NCI-H1105 (cell line): Measurements from ENCODE around the gene ALG6.
"Not testable (repeated sequence)": the region's sequence is repeated elsewhere in the genome, so short reads cannot be mapped to it uniquely, and the experiment has no call there.

Experiments
- DNase-seq: peaks from one replicate; lab custom pipeline; 2025; lab: John Stamatoyannopoulos, UW

Gene ALG6

DNA sequence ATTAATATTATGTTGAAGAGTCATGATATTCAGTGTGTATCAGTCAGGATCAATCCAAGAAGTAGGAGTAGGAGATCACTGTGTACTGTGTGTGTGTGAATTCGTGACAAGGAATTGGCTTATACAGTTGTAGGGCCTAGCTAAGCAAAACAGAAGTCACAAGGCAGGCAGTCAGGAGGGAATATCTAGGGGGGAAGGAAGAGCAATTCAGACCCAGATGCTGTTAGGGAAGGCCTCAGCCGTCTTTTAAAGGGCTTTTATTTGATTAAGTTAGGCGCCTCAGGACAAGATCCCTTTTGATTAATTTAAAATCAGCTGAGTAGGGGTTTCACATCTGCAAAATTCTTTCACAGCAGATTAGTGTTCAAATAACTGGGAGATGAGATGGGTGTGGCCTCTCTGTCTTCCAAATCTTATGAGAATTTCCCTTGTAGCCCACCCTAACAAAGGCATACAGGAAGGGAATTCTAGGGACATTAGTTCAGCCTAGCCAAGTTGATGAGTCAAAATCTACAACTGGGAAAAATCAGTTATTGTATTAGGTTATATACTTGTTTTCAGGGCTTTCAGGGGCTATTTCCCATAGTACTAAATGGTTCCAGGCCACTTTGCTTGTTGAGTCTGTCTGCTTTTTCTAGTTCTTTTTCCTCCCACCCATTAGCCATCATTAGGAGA, 47.4 kb downstream of the ALG6 start:
- no peak for DNase-seq

- no peak for DNase-seq
Observed at GRCh38 chr1:63418101-63418500, 50.7 kb downstream of the ALG6 start.

- not testable (repeated sequence) for DNase-seq
Observed at GRCh38 chr1:63420746-63421145, 53.3 kb downstream of the ALG6 start.

GRCh38 chr1:63423649-63424048, 56.2 kb downstream of the ALG6 start:
- no peak for DNase-seq

- no peak for DNase-seq
Observed at GRCh38 chr1:63428815-63429214, 61.4 kb downstream of the ALG6 start.

DNA sequence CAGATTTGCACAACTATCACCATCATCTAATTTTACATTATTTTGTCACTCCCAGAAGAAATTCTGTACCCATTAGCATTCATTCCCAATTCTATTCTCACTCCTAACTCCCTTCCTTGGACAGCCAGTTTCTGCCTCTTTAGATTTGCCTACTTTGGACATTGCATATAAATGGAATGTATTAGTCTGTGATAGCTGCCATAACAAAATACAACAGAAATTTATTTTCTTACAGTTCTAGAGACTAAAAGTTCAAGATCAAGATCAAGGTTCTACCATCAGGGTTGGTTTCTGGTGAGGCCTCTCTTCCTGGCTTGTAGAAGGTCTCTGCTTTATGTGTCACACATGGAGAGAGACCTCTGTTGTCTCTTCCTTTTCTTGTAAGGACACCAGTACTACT, 61.9 kb downstream of the ALG6 start:
- no peak for DNase-seq

- no peak for DNase-seq
Observed at GRCh38 chr1:63435161-63435560, 67.7 kb downstream of the ALG6 start.

- DNase-seq, result no peak
Observed at GRCh38 chr1:63442141-63442475, 74.7 kb downstream of the ALG6 start.

GRCh38 chr1:63448731-63449246, 81.4 kb downstream of the ALG6 start:
- no peak for DNase-seq

DNA sequence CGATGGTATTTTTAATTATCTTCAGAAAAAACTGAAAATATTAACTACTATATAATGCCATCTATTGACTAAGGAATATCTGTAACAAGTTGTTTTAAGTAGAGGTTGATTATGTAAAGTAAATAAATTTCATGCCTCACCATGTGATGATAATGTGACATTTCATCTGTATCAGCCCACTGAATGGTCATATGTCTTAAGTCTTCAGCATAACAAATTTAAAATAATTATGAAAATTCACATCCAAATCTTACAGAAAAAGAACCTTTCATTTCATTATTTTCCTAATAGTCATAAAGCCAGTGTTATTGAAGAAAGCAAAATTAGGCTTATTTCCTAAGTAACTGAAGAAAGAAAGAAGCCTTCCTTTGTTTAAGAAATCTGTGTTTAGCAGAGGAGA, 83.0 kb downstream of the ALG6 start:
- DNase-seq, result no peak

GRCh38 chr1:63453232-63453631, 85.8 kb downstream of the ALG6 start:
- DNase-seq, result no peak

- DNase-seq, result no peak
Observed at GRCh38 chr1:63454269-63454668, 86.8 kb downstream of the ALG6 start.

DNA sequence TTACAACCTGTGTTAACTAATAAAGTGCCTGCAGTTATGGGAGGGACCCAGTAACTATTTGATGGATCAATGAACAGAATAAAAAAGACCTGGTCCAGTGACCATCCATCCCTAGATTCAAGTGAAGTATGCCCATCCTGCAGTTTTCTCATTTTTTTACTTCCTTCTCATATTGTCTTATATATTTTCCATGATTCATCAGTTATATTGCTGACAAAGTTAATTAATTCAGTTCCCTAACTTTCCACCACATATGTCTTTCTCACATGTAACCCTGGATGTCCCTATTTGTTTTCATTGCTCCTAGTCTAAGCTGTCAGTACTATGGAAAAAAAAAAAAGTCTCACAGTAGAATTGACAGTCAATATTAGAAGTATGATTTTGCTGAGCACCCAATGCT, 91.3 kb downstream of the ALG6 start:
- DNase-seq, result no peak

DNA sequence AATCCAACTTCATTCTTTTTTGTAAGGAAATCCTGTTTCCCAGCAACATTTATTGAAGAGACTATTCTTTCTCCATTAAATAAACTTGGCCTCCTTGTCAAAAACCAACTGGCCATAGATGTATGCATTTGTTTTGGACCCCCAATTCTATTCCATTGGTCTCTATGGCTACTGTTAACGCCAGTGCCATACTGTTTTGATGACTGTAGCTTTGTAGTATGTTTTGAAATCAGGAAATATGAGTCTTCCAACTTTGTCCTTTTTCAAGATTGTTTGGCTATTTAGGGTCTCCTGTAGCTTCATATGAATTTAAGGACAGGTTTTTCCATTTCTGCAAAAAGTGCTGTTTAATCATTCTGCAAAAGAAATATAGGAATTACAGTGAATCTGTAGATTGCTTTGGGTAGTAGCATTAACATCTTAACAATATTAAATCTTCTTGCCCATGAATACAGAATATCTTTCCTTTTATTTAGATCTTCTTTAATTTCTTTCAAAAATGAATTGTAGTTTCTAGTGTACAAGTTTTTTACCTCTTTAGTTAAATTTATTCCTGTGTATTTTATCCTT, 94.3 kb downstream of the ALG6 start:
- no peak for DNase-seq

GRCh38 chr1:63463248-63463647, 95.8 kb downstream of the ALG6 start:
- no peak for DNase-seq

- no peak for DNase-seq
Observed at GRCh38 chr1:63466181-63466580, 98.8 kb downstream of the ALG6 start.

DNA sequence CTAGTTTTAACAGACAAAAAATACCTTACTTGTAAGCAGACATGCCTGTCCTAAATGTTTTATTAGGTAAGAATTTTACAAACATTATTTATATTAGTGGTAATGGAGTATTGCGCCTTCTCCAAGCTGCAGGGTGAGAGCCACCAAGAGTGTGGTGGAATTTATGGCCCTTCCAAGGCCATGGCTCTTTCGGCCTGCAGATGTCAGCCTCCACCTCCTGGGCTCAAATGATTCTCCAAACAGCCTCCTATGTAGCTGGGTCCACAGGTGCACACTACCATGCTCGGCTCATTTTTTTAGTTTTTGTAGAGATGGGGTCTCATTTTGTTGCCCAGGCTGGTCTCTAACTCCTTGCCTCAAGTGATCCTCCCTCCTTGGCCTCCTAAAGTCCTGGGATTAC, 99.3 kb downstream of the ALG6 start:
- no peak for DNase-seq

GRCh38 chr1:63468683-63469082, 101.3 kb downstream of the ALG6 start:
- not testable (repeated sequence) for DNase-seq

DNA sequence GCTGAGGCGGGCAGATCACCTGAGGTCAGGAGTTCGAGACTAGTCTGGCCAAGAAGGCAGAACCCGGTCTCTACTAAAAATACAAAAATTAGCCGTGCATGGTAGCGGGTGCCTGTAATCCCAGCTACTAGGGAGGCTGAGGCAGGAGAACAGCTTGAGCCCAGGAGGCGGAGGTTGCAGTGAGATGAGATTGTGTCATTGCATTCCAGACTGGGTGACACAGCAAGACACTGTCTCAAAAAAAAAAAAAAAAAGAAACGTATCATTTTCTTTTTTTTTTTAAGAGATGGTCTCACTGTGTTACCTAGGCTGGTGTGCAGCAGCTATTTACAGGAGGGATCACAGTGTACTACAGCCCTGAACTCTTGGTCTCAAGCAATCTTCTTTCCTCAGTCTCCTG, 108.3 kb downstream of the ALG6 start:
- DNase-seq, result no peak

DNA sequence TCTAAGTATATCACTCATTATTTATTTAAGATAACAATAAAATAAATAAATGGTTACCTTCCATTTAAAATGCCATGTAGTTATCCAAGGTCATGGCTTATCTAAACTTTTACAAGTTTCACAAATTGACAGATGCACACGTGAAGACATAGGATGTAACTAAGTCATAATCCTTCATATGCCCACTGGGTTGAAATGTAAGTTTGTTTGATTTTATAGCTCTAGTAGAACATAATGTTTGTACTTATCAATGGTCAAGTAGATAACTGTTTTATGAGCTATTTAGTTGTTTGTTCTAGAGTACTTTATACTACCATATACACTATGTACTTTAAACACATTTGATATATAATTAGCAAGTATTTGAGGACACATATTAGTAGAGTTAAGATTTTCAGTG, 112.6 kb downstream of the ALG6 start:
- DNase-seq, result no peak

DNA sequence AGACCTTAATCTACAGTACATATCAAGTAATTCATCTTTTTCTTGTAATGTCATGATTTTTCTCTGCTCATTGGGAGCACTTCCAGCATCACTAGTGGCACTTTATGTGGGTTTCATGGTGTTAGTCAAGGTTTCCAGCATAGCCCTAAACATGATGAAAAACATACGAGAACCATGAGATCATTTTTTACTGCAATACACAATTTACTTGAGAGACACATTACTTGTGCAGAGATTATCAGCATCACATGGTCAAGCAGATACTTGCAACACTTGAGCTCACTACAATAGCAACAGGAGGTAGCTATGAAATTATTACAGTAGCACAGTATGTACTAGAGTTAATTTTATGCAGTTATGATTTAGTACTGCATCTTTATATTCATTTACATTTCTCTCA, 119.2 kb downstream of the ALG6 start:
- DNase-seq, result no peak

DNA sequence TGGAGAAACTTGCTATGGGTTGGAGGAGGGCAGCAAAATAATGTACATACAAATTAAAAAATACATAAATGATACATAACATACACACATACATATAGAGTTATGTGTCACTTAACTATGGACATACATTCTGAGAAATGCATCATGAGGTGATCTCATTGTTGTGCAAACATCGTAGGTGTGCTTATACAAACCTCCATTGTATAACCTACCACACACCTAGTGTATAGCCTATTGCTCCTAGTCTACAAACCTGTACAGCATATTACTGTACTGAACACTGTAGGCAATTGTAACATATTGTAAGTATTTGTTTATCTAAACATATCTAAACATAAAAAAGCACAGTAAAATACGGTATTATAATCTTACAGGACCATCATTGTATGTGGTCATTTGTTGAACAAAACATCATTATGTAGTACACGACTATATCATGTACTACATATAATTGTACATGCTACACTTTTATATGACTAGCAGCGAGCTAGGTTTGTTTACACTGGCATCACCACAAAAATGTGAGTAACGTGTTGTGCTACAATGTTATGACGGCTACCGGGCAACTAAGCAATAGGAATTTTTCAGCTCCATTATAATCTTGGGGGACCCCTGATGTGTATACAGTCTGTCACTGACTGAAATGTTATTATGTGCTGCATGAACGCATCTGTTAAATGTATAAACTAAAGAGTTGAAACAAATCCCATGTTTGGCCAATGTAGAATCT, 120.1 kb downstream of the ALG6 start:
- DNase-seq, result no peak
